ENCODE results near the gene SLC26A6. TPM values are rescaled to one million over a fixed set of nuclear protein-coding genes. Genes with fewer than 3 reads are reported as not detected.

The SLC26A6 gene
- total RNA-seq, 1 experiment from 2014 or later: 55.1 TPM

DNA sequence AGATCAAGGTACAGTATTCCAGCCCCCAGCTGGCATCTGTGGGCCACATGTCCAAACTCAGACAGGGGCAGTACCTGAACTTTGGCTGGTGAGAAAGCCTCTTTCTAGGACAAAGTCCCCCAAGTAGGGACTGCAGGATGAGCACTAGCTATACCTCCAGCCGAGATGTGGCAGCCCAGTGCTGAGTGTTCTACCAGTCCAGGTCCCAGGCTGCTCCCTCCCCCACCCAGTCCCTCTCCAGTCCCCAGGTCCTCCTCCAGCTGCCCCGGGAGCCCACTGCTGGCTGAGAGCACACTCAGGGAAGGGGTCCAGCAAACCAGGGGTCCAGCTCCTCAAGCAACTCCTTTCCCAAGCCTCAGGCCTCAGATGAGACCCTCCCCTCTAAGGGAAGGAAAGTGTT is 1.5 kb downstream of the SLC26A6 start:
- TF ChIP-seq RAD21 (IDR thresholded peaks at IDR 0.05; ENCODE audit: low read depth): no peak
- TF ChIP-seq SP1 (IDR thresholded peaks at IDR 0.05; ENCODE audit: low read depth): no peak
- TF ChIP-seq, protein P1, sequence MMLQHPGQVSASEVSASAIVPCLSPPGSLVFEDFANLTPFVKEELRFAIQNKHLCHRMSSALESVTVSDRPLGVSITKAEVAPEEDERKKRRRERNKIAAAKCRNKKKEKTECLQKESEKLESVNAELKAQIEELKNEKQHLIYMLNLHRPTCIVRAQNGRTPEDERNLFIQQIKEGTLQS (IDR thresholded peaks at IDR 0.05): no peak
- TF ChIP-seq EZH2phosphoT487 (IDR thresholded peaks at IDR 0.05; ENCODE audit: borderline replicate concordance): no peak
- no peak for TF ChIP-seq YY1 (IDR thresholded peaks at IDR 0.05; ENCODE audit: extremely low read depth, insufficient replicate concordance, low read depth, low read length)
- TF ChIP-seq EGR1 (IDR thresholded peaks at IDR 0.05; ENCODE audit: low read depth): no peak
- no peak for TF ChIP-seq FOSL1 (IDR thresholded peaks at IDR 0.05; ENCODE audit: low read depth)
- TF ChIP-seq EZH2 (IDR thresholded peaks at IDR 0.05): no peak
- BruUV-seq (replicated peaks): no TSS peak
- no peak overlapping the region for H2AFZ ChIP-seq (ENCODE audit: low read depth, low read length, poor library complexity, severe bottlenecking)
- H3K9ac ChIP-seq (ENCODE audit: low read length): peak overlapping the region; percentile 80; the same call in 1 of the 2 replicates
- H3K4me2 ChIP-seq (ENCODE audit: low read length): peak overlapping the region; percentile 94
- POLR2A ChIA-PET: no interaction called here
- DNase-seq (ENCODE audit: low read depth, low spot score) (no peak), ATAC-seq (no peak)
- RAD21 ChIA-PET (ENCODE audit: low non-redundant PET in 1 of 2, low total read pairs in 2 of 2, uncharacterized antibody in 2 of 2, unreplicated experiment in 2 of 2): no interaction called here
- H3K4me3 ChIP-seq (replicated peaks in 1 of 2; ENCODE audit: low read depth in 1 of 2, low read length in 2 of 2): peak overlapping the region; percentile 87 to 94; a peak in 3 of 4 replicates
- intact Hi-C loops (cut with micrococcal nuclease): loop anchor here (2.0 kb wide), 2 partner anchors 77 to 169 kb away; partner anchors contain the start of gene PFKFB4
- peaks cover 12 to 30% of the 10 kb centered on the region in 2 experiments; a peak in 2 of 4 replicates for H3K36me3 ChIP-seq (ENCODE audit: control insufficient read depth in 1 of 2, insufficient read depth in 2 of 2, low read length in 2 of 2)
- CTCF ChIA-PET: interaction anchor here (0.9 to 1.5 kb wide), 2 partner anchors 30 to 198 kb away, joined by 3 to 6 read pairs; no protein-coding TSS in a partner anchor
- no peaks in the 10 kb centered on the region for H3K9me2 ChIP-seq (ENCODE audit: insufficient read depth)
- peaks cover 12% of the 10 kb centered on the region; the same call in 1 of the 2 replicates for H3K79me2 ChIP-seq (ENCODE audit: insufficient read depth, low read length)
- H3K27me3 ChIP-seq (ENCODE audit: insufficient read depth, low read length): no peaks in the 10 kb centered on the region
- H3K4me1 ChIP-seq (ENCODE audit: control insufficient read depth in 1 of 2, insufficient read depth in 2 of 2, low read length in 2 of 2): peaks cover 11 to 22% of the 10 kb centered on the region in 2 experiments
- H3K9me3 ChIP-seq (ENCODE audit: control insufficient read depth in 1 of 2, insufficient read depth in 1 of 2, low read depth in 1 of 2, low read length in 2 of 2): no peaks in the 10 kb centered on the region
- no peaks in the 10 kb centered on the region for H4K20me1 ChIP-seq (ENCODE audit: insufficient read depth)
- peak overlapping the region; percentile 73; the same call in 1 of the 2 replicates for H3K27ac ChIP-seq (ENCODE audit: low read depth, low read length)

DNA sequence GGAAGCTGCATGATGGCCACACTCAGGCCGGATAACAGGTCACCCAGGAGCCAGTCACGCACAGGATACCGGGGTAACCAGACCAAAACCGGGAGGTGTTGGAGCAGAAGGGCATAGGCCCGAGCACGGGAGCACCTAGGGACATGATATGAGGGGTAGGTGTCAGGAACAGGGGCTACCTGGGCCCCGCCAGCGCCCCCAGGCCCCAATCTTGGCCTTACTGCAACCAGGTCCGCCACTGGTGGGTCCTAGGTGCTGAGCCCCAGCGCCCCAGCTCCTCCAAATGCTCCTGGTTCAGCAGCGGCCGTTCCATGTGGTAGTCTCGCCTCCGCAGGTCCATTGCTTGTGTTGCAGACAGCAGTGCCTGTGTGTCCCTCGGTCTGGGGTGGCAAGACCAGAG is 2.0 kb downstream of the SLC26A6 start:
- peaks cover 12% of the 10 kb centered on the region; the same call in 1 of the 2 replicates for H3K79me2 ChIP-seq (ENCODE audit: insufficient read depth, low read length)
- H2AFZ ChIP-seq (ENCODE audit: low read depth, low read length, poor library complexity, severe bottlenecking): no peak overlapping the region
- no peak for ATAC-seq
- no peak overlapping the region; the same call in 1 of the 2 replicates for H3K27ac ChIP-seq (ENCODE audit: low read depth, low read length)
- H3K4me2 ChIP-seq (ENCODE audit: low read length): no peak overlapping the region
- H3K9me3 ChIP-seq (ENCODE audit: control insufficient read depth in 1 of 2, insufficient read depth in 1 of 2, low read depth in 1 of 2, low read length in 2 of 2): no peaks in the 10 kb centered on the region
- ChIA-PET CTCF (interaction anchor here (0.9 kb wide), 1 partner anchor 30 kb away, joined by 3 read pairs; no protein-coding TSS in a partner anchor), POLR2A (no interaction called here), RAD21 (ENCODE audit: low non-redundant PET in 1 of 2, low total read pairs in 2 of 2, uncharacterized antibody in 2 of 2, unreplicated experiment in 2 of 2) (no interaction called here)
- peaks cover 16 to 31% of the 10 kb centered on the region in 2 experiments; a peak in 2 of 4 replicates for H3K36me3 ChIP-seq (ENCODE audit: control insufficient read depth in 1 of 2, insufficient read depth in 2 of 2, low read length in 2 of 2)
- H4K20me1 ChIP-seq (ENCODE audit: insufficient read depth): no peaks in the 10 kb centered on the region
- H3K9me2 ChIP-seq (ENCODE audit: insufficient read depth): no peaks in the 10 kb centered on the region
- no peaks in the 10 kb centered on the region for H3K27me3 ChIP-seq (ENCODE audit: insufficient read depth, low read length)
- intact Hi-C loops (cut with micrococcal nuclease): no loop called here
- no TSS peak for BruUV-seq (replicated peaks)
- H3K4me1 ChIP-seq (ENCODE audit: control insufficient read depth in 1 of 2, insufficient read depth in 2 of 2, low read length in 2 of 2): peaks cover 11 to 22% of the 10 kb centered on the region in 2 experiments
- no peak for DNase-seq (ENCODE audit: low read depth, low spot score)
- no peak overlapping the region for H3K4me3 ChIP-seq (replicated peaks in 1 of 2; ENCODE audit: low read depth in 1 of 2, low read length in 2 of 2)
- TF ChIP-seq SIN3A (IDR thresholded peaks at IDR 0.05; ENCODE audit: low read depth) (no peak), ZNF274 (IDR thresholded peaks at IDR 0.05; ENCODE audit: low read depth, low read length) (no peak), EZH2phosphoT487 (IDR thresholded peaks at IDR 0.05; ENCODE audit: borderline replicate concordance) (no peak), TCF7L2 (IDR thresholded peaks at IDR 0.05; ENCODE audit: borderline replicate concordance, extremely low read depth, insufficient read depth, insufficient read length) (no peak), ZFX (IDR thresholded peaks at IDR 0.05) (no peak)
- TF ChIP-seq, protein P2, sequence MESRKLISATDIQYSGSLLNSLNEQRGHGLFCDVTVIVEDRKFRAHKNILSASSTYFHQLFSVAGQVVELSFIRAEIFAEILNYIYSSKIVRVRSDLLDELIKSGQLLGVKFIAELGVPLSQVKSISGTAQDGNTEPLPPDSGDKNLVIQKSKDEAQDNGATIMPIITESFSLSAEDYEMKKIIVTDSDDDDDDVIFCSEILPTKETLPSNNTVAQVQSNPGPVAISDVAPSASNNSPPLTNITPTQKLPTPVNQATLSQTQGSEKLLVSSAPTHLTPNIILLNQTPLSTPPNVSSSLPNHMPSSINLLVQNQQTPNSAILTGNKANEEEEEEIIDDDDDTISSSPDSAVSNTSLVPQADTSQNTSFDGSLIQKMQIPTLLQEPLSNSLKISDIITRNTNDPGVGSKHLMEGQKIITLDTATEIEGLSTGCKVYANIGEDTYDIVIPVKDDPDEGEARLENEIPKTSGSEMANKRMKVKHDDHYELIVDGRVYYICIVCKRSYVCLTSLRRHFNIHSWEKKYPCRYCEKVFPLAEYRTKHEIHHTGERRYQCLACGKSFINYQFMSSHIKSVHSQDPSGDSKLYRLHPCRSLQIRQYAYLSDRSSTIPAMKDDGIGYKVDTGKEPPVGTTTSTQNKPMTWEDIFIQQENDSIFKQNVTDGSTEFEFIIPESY (IDR thresholded peaks at IDR 0.05; ENCODE audit: extremely low read depth, insufficient replicate concordance, low read length): no peak
- H3K9ac ChIP-seq (ENCODE audit: low read length): no peak overlapping the region
